22Rv1 (cell line): ENCODE results near the gene MOSPD2.

Experiments used
- CTCF ChIP-seq: fragments of 450-650 bp; IDR thresholded peaks from 2 replicates; pipeline ENCODE4 v1.5.1; 2017; ENCODE audit warnings: mild to moderate bottlenecking
- ZFX ChIP-seq: fragments of 450-650 bp; IDR thresholded peaks from 2 replicates; pipeline ENCODE4 v1.6.1; 2017; ENCODE audit warnings: antibody characterized with exemption, borderline replicate concordance

GRCh38 chrX:14942341-14942740 lies 69.1 kb downstream of the MOSPD2 start:
- TF ChIP-seq CTCF = no peak
- TF ChIP-seq ZFX = no peak
